Endothelial cell of umbilical vein (primary cell): ENCODE measurements around the gene HOXA2. TPM values are rescaled to one million over a fixed set of nuclear protein-coding genes. Genes with fewer than 3 reads are reported as not detected.

Experiments used
- BruUV-seq: library from RNA; stranded (reverse); fragments of 400-500 nt; replicated peaks from 2 replicates; lab custom pipeline; 2021; lab: Mats Ljungman, UMichigan
- CTCF ChIA-PET: fragments of 300-600, 350-600 bp; sonication (Branson Sonifier 250); formaldehyde crosslinking; loops from one replicate; lab custom pipeline; 2021; ENCODE audit warnings: antibody characterized with exemption, inconsistent platforms; lab: Charles Lee
- POLR2A ChIA-PET: fragments of 300-600, 350-600 bp; sonication (Branson Sonifier 250); formaldehyde crosslinking; loops from one replicate; lab custom pipeline; 2021; ENCODE audit warnings: antibody characterized with exemption, inconsistent platforms; lab: Charles Lee
- DNase-seq: peaks from one replicate; pipeline ENCODE4 v3.0.0-alpha.2; 2011; ENCODE audit warnings: low read depth, low spot score
- FAIRE-seq: peaks from 2 replicates; lab custom pipeline; 2011; peaks lifted over from hg19 to GRCh38; lab: Jason Lieb, UNC
- H2AFZ ChIP-seq: 2 replicates; pipeline ENCODE4 v1.6.0; 2012; ENCODE audit warnings: low read depth, low read length, control low read depth, inconsistent platforms
- H3K27ac ChIP-seq: 2 replicates; pipeline ENCODE4 v1.5.1; 2011; ENCODE audit warnings: low read depth, mild to moderate bottlenecking, control low read depth, low read length, moderate library complexity; ENCODE audit not compliant: insufficient read depth
- H3K27me3 ChIP-seq, 2 experiments: 2 replicates each; pipeline versions ENCODE4 v1.6.0 to v1.6.1; 2011; ENCODE audit warnings: low read length in 2 of 2, mixed read lengths in 1 of 2; ENCODE audit not compliant: control insufficient read depth in 2 of 2, insufficient read depth in 2 of 2
- H3K36me3 ChIP-seq, 2 experiments: 2 replicates in 1 of 2; 3 replicates in 1 of 2; pipeline ENCODE4 v1.5.1; 2011; ENCODE audit warnings: low read length in 2 of 2, mild to moderate bottlenecking in 1 of 2, moderate library complexity in 1 of 2; ENCODE audit not compliant: control insufficient read depth in 2 of 2, insufficient read depth in 2 of 2; ENCODE audit errors: extremely low read depth in 1 of 2
- H3K4me1 ChIP-seq: 3 replicates; pipeline ENCODE4 v1.5.1; 2011; ENCODE audit warnings: mild to moderate bottlenecking, low read length; ENCODE audit not compliant: control insufficient read depth, insufficient read depth; ENCODE audit errors: extremely low read depth
- H3K4me2 ChIP-seq: 2 replicates; pipeline ENCODE4 v1.6.1; 2011; ENCODE audit warnings: low read length, control low read depth, mixed read lengths; ENCODE audit not compliant: insufficient read depth
- H3K4me3 ChIP-seq, 3 experiments: fragments of 200-600 bp in 1 of 3; sonication (generic), shearing (Covaris generic) in 1 of 3; replicated peaks in 1 of 3; 2 replicates each; pipeline ENCODE4 v1.5.1; 2011 to 2016; ENCODE audit warnings: control low read depth in 3 of 3, low read length in 3 of 3, mild to moderate bottlenecking in 2 of 3, inconsistent platforms in 1 of 3, low read depth in 1 of 3, moderate library complexity in 1 of 3; ENCODE audit not compliant: insufficient read depth in 1 of 3
- H3K79me2 ChIP-seq: 2 replicates; pipeline ENCODE4 v1.6.0; 2012; ENCODE audit warnings: low read length, inconsistent platforms; ENCODE audit not compliant: control insufficient read depth, insufficient read depth
- H3K9ac ChIP-seq: replicated peaks from 2 replicates; pipeline ENCODE3; 2011; ENCODE audit warnings: low read length, control low read depth; ENCODE audit not compliant: insufficient read depth; ENCODE audit errors: extremely low read depth
- H3K9me1 ChIP-seq: replicated peaks from 3 replicates; pipeline ENCODE4 v1.6.0; 2011; ENCODE audit warnings: mild to moderate bottlenecking, low read length; ENCODE audit not compliant: control insufficient read depth, insufficient read depth; ENCODE audit errors: extremely low read depth
- H3K9me3 ChIP-seq: replicated peaks from 2 replicates; pipeline ENCODE4 v1.5.1; 2012; ENCODE audit warnings: low read length, inconsistent platforms; ENCODE audit not compliant: control insufficient read depth, insufficient read depth
- H4K20me1 ChIP-seq: replicated peaks from 2 replicates; pipeline ENCODE3; 2011; ENCODE audit warnings: mild to moderate bottlenecking, low read length; ENCODE audit not compliant: control insufficient read depth, insufficient read depth; ENCODE audit errors: extremely low read depth
- CTCF ChIP-seq, 2 donors: IDR thresholded peaks; 1 replicate in 1 of 2; 2 replicates in 1 of 2; pipeline ENCODE4 v1.5.1; 2011; ENCODE audit warnings: low read length in 2 of 2, mild to moderate bottlenecking in 2 of 2, moderate library complexity in 2 of 2, control low read depth in 1 of 2, inconsistent platforms in 1 of 2, low read depth in 1 of 2; ENCODE audit not compliant: insufficient read depth in 1 of 2; ENCODE audit errors: extremely low read depth in 1 of 2
- FOS ChIP-seq: IDR thresholded peaks from 2 replicates; pipeline ENCODE4 v1.6.1; 2011; ENCODE audit warnings: mild to moderate bottlenecking, low read length, moderate library complexity, borderline replicate concordance; ENCODE audit not compliant: insufficient read depth
- MAX ChIP-seq: IDR thresholded peaks from 2 replicates; pipeline ENCODE4 v1.6.1; 2011; ENCODE audit not compliant: insufficient read depth, insufficient read length
- MYC ChIP-seq: IDR thresholded peaks from one replicate; pipeline ENCODE4 v1.6.1; 2011; ENCODE audit warnings: mild to moderate bottlenecking, low read depth, low read length
- dilution Hi-C: fragments of 300-500 bp; cut with MboI; formaldehyde crosslinking; loops from one replicate; pipeline ENCODE4 v1.15.0; 2019; ENCODE audit warnings: low sequenced_read_pairs; ENCODE audit not compliant: extremely low pct_ligation_motif_present
- intact Hi-C: fragments of 100-400 bp; cut with micrococcal nuclease; formaldehyde crosslinking; loops from one replicate; pipeline ENCODE4 v1.10.0; 2022
- polyA plus RNA-seq, 4 experiments: library from polyadenylated mRNA; depleted of rRNA in 3 of 4; stranded (reverse) in 3 of 4; unstranded in 1 of 4; fragments of >200 nt; gene quantifications; 2 replicates each; pipeline versions ENCODE4 v1.2.1 to v1.2.3, GENCODE V29; 2011 to 2012; ENCODE audit warnings: missing spikeins in 1 of 4
- total RNA-seq: library from RNA; stranded (reverse); gene quantifications from 2 replicates; pipeline ENCODE4 v1.2.3, GENCODE V29; 2021

Gene HOXA2
- total and polyA plus RNA-seq, 2 donors (not counting 3 experiments of a cell fraction or from before 2014, with no cell fraction given), result 1.6 to 2.3 TPM

GRCh38 chr7:27105301-27106031 is 3.0 kb upstream of the HOXA2 start:
- H3K9me1 ChIP-seq, result no peaks in the 10 kb centered on the region
- no peak for FAIRE-seq
- H3K9ac ChIP-seq, result peak overlapping the region; percentile 45
- dilution Hi-C loops (no loop called here), intact Hi-C loops (loop anchor here (1.0 to 5.0 kb wide), 2 partner anchors 10 to 903 kb away; partner anchors contain the start of genes CBX3 and HNRNPA2B1)
- no TSS peak for BruUV-seq
- ChIA-PET CTCF (interaction anchor here (0.5 to 5.4 kb wide), 13 partner anchors 8 to 736 kb away, joined by 3 to 70 read pairs (median 5); partner anchors contain the start of genes HOXA1, HOXA4 and HOXA7), POLR2A (interaction anchor here (1.2 to 2.1 kb wide), 5 partner anchors 10 to 74 kb away, joined by 3 to 5 read pairs (median 5); partner anchors contain the start of gene HOXA4)
- peak overlapping the region; percentile 88 for H3K27ac ChIP-seq
- no peaks in the 10 kb centered on the region for H3K9me3 ChIP-seq
- no peaks in the 10 kb centered on the region for H4K20me1 ChIP-seq
- DNase-seq, result peak; percentile 48
- peak overlapping the region; percentile 73 for H3K4me2 ChIP-seq
- H3K4me3 ChIP-seq, result no peak overlapping the region
- H3K4me1 ChIP-seq, result peaks cover 90% of the 10 kb centered on the region
- H3K79me2 ChIP-seq, result peaks cover 77% of the 10 kb centered on the region
- H3K36me3 ChIP-seq, result peaks cover 0 to 8% of the 10 kb centered on the region in 2 experiments
- no peaks in the 10 kb centered on the region for H3K27me3 ChIP-seq
- H2AFZ ChIP-seq, result no peak overlapping the region
- no peak for TF ChIP-seq FOS
- TF ChIP-seq MYC, result no peak
- TF ChIP-seq CTCF (IDR thresholded peaks at IDR 0.05; ENCODE audit: extremely low read depth in 1 of 2, insufficient read depth in 1 of 2, low read depth in 1 of 2, low read length in 2 of 2), result no peak
- no peak for TF ChIP-seq MAX
